ENCODE measurements around the gene VEPH1. TPM values are rescaled to one million over a fixed set of nuclear protein-coding genes. Genes with fewer than 3 reads are reported as not detected.

The VEPH1 gene
- total and polyA plus RNA-seq, 2 experiments from 2014 or later: 36.8 to 44.0 TPM

DNA sequence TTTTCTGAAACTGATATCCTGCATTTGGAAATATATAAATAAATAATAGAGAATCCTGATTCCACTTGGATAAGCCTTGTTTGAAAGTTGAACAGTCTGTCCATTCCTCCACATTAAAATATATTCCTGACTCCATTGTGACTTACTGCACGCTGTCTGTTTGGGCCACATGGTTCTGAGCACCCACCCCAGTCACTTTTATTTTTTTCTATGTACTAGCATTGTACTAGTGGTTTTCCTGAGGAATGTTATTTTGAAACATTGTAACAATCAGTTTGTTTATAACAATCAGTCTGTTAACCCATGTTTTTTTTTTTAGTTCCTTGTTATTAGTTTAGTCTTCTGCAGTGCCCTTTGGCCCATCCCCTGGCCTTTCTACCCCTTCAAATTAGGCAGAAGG is 255.8 kb downstream of the VEPH1 start:
- Histone ChIP-seq H2AFZ (peak overlapping the region; percentile 45), H3K4me3 (no peak overlapping the region), H3K36me3 (ENCODE audit: low read depth) (no peaks in the 10 kb centered on the region), H3K9ac (no peak overlapping the region), H3K27ac (no peak overlapping the region), H3K79me2 (ENCODE audit: insufficient read depth) (no peaks in the 10 kb centered on the region), H4K20me1 (ENCODE audit: insufficient read depth) (no peaks in the 10 kb centered on the region), H3K4me1 (ENCODE audit: insufficient read depth) (peaks cover 21% of the 10 kb centered on the region), H3K9me2 (ENCODE audit: insufficient read depth) (no peaks in the 10 kb centered on the region), H3F3A (ENCODE audit: insufficient read depth) (peaks cover 5% of the 10 kb centered on the region), H3K27me3 (replicated peaks; ENCODE audit: insufficient read depth) (no peaks in the 10 kb centered on the region), H3K9me3 (ENCODE audit: low read depth) (no peaks in the 10 kb centered on the region), H3K4me2 (ENCODE audit: unreplicated experiment) (no peak overlapping the region)
- in situ Hi-C loops (cut with MboI): no loop called here
- WGBS, 2 experiments (ENCODE audit: low coverage in 1 of 2, low lambda C conversion rate in 2 of 2, missing lambda C conversion rate in 2 of 2): 91 to 100% methylated on average over 1 of the region's 1 CpG
- no peak for DNase-seq
- TF ChIP-seq EZH2 (IDR thresholded peaks at IDR 0.05; ENCODE audit: insufficient read depth, poor library complexity, severe bottlenecking): no peak
- TF ChIP-seq EZH2phosphoT487 (IDR thresholded peaks at IDR 0.05; ENCODE audit: insufficient read depth, low read depth): no peak

DNA sequence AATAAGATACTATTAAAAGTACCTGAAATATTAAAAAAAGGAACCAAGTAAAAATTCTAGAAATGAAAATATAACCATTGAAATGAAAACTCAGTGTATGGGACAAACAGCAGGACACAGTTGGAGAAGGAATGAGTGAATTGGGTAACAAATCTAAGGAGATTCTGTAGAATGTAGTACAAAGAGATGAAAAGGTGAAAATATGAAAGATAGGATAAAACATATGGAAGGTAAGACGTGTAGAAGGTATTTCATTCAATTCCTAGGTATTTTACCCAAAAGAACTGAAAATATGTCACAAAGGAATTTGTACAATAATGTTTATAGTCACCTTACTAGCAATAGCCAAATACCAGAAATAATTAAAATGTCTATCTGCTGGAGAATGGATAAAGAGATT is 260.4 kb downstream of the VEPH1 start:
- Histone ChIP-seq H3K9me3 (ENCODE audit: low read depth) (no peaks in the 10 kb centered on the region), H3K27me3 (replicated peaks; ENCODE audit: insufficient read depth) (no peaks in the 10 kb centered on the region), H3K27ac (no peak overlapping the region), H3K4me3 (no peak overlapping the region), H4K20me1 (ENCODE audit: insufficient read depth) (no peaks in the 10 kb centered on the region), H3F3A (ENCODE audit: insufficient read depth) (0 out of 2 replicates have a peak, but pooled peaks cover under 1% of the 10 kb centered on the region), H3K9me2 (ENCODE audit: insufficient read depth) (no peaks in the 10 kb centered on the region), H3K79me2 (ENCODE audit: insufficient read depth) (no peaks in the 10 kb centered on the region), H3K36me3 (ENCODE audit: low read depth) (no peaks in the 10 kb centered on the region), H3K4me1 (ENCODE audit: insufficient read depth) (peaks cover 17% of the 10 kb centered on the region), H3K4me2 (ENCODE audit: unreplicated experiment) (no peak overlapping the region), H2AFZ (no peak overlapping the region), H3K9ac (no peak overlapping the region)
- DNase-seq: no peak
- in situ Hi-C loops (cut with MboI): no loop called here
- WGBS, 2 experiments (ENCODE audit: low coverage in 1 of 2, low lambda C conversion rate in 2 of 2, missing lambda C conversion rate in 2 of 2): 75 to 95% methylated on average over 1 of the region's 1 CpG
- TF ChIP-seq EZH2 (IDR thresholded peaks at IDR 0.05; ENCODE audit: insufficient read depth, poor library complexity, severe bottlenecking) (no peak), EZH2phosphoT487 (IDR thresholded peaks at IDR 0.05; ENCODE audit: insufficient read depth, low read depth) (no peak)

DNA sequence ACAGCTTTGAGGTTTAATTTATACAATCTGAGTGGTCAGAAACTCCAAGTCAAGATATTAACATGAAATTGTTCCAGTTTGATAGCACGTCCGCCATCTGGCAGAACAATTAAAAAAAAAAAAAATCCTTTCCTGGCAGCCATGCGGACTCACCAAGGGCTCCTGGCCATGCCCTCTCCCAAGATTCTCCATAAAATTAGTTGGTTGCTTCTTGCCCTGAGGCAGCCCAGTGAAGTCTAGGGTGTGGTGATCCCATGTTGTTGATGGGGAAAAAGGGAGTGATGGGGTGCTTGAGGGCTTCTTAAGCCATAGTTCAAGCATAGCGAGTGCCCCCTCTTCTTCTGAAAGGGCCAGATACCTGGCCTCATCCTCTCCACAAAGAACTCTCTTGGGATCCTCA is 261.6 kb downstream of the VEPH1 start:
- Histone ChIP-seq H2AFZ (no peak overlapping the region), H3K27me3 (replicated peaks; ENCODE audit: insufficient read depth) (no peaks in the 10 kb centered on the region), H3K9me3 (ENCODE audit: low read depth) (no peaks in the 10 kb centered on the region), H3K4me2 (ENCODE audit: unreplicated experiment) (no peak overlapping the region), H3K4me3 (no peak overlapping the region), H3K79me2 (ENCODE audit: insufficient read depth) (no peaks in the 10 kb centered on the region), H3F3A (ENCODE audit: insufficient read depth) (no peaks in the 10 kb centered on the region), H4K20me1 (ENCODE audit: insufficient read depth) (no peaks in the 10 kb centered on the region), H3K4me1 (ENCODE audit: insufficient read depth) (peaks cover 9% of the 10 kb centered on the region; the same call in 1 of the 2 replicates), H3K9ac (no peak overlapping the region), H3K36me3 (ENCODE audit: low read depth) (no peaks in the 10 kb centered on the region), H3K9me2 (ENCODE audit: insufficient read depth) (no peaks in the 10 kb centered on the region), H3K27ac (no peak overlapping the region)
- 97 to 98% methylated on average over 4 of the region's 4 CpGs for WGBS, 2 experiments (ENCODE audit: low coverage in 1 of 2, low lambda C conversion rate in 2 of 2, missing lambda C conversion rate in 2 of 2)
- TF ChIP-seq EZH2phosphoT487 (IDR thresholded peaks at IDR 0.05; ENCODE audit: insufficient read depth, low read depth) (no peak), EZH2 (IDR thresholded peaks at IDR 0.05; ENCODE audit: insufficient read depth, poor library complexity, severe bottlenecking) (no peak)
- no peak for DNase-seq
- in situ Hi-C loops (cut with MboI): no loop called here

DNA sequence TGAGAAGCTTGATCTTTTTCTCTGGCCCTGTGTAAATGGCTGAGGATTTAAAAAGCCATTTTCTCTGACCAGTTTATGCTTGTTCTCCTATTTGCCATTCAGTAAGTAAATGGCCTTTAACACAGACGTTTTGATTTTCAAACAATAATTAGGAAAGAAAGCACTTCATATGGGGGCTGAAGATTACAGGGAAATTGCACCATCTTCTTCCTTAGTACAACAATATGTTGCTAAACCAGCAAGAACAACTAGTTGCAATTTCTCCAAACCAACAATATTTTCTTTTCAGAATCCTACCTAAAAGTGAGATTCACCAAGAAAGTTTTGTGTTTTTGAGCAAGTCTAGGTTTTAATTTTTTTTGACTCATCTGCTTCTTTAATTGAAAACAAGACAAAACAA is 262.8 kb downstream of the VEPH1 start:
- H3K9me3 ChIP-seq (ENCODE audit: low read depth): no peaks in the 10 kb centered on the region
- H3K27ac ChIP-seq: no peak overlapping the region
- H3K36me3 ChIP-seq (ENCODE audit: low read depth): no peaks in the 10 kb centered on the region
- H2AFZ ChIP-seq: no peak overlapping the region
- no peaks in the 10 kb centered on the region for H4K20me1 ChIP-seq (ENCODE audit: insufficient read depth)
- no peak overlapping the region for H3K9ac ChIP-seq
- DNase-seq: no peak
- H3K4me2 ChIP-seq (ENCODE audit: unreplicated experiment): no peak overlapping the region
- TF ChIP-seq EZH2 (IDR thresholded peaks at IDR 0.05; ENCODE audit: insufficient read depth, poor library complexity, severe bottlenecking) (no peak), EZH2phosphoT487 (IDR thresholded peaks at IDR 0.05; ENCODE audit: insufficient read depth, low read depth) (no peak)
- no peaks in the 10 kb centered on the region for H3F3A ChIP-seq (ENCODE audit: insufficient read depth)
- no peaks in the 10 kb centered on the region for H3K79me2 ChIP-seq (ENCODE audit: insufficient read depth)
- no peak overlapping the region for H3K4me3 ChIP-seq
- in situ Hi-C loops (cut with MboI): no loop called here
- H3K4me1 ChIP-seq (ENCODE audit: insufficient read depth): peaks cover 9% of the 10 kb centered on the region; the same call in 1 of the 2 replicates
- no peaks in the 10 kb centered on the region for H3K27me3 ChIP-seq (replicated peaks; ENCODE audit: insufficient read depth)
- no peaks in the 10 kb centered on the region for H3K9me2 ChIP-seq (ENCODE audit: insufficient read depth)
- WGBS, 2 experiments (ENCODE audit: low coverage in 1 of 2, low lambda C conversion rate in 2 of 2, missing lambda C conversion rate in 2 of 2): 67 to 76% methylated on average over 1 of the region's 1 CpG

Data from GM23248 (cell line).